H1 (cell line): Measurements from ENCODE around the gene ATM.

Source experiments
- GTF2F1 ChIP-seq: IDR thresholded peaks from 2 replicates; pipeline ENCODE4 v1.6.1; 2012; ENCODE audit warnings: low read depth, low read length, improper control_type of control experiment, borderline replicate concordance
- TF ChIP-seq, protein P1 (sequence below), 3 experiments: IDR thresholded peaks; 1 replicate in 2 of 3; 2 replicates in 1 of 3; pipeline versions ENCODE4 v1.5.1 to v1.6.1; 2011; ENCODE audit warnings: low read length in 3 of 3, mild to moderate bottlenecking in 3 of 3, inconsistent platforms in 2 of 3, low read depth in 1 of 3, moderate library complexity in 1 of 3; ENCODE audit not compliant: insufficient read depth in 1 of 3; ENCODE audit errors: control extremely low read depth in 1 of 3

DNA sequence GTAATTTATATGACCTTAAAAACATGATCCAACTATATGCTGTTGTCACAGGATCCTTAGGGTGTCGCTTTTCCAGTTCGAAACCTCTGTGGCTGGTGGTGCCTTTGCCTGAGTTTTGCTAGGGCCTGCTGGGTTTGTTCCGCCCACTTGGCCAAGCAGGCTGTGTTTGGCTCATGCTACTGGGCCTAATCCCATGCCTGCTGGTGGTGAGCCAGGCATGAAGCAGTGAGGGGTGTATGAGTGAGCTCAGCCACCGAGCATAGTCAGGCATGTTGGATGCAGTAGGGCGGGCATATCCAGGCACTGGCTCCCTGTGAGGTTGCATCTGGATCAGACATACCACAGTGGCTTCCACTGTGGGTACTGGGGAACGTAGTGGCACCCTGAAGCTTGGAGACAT lies 16.7 kb upstream of the ATM start:
- TF ChIP-seq, protein P1, sequence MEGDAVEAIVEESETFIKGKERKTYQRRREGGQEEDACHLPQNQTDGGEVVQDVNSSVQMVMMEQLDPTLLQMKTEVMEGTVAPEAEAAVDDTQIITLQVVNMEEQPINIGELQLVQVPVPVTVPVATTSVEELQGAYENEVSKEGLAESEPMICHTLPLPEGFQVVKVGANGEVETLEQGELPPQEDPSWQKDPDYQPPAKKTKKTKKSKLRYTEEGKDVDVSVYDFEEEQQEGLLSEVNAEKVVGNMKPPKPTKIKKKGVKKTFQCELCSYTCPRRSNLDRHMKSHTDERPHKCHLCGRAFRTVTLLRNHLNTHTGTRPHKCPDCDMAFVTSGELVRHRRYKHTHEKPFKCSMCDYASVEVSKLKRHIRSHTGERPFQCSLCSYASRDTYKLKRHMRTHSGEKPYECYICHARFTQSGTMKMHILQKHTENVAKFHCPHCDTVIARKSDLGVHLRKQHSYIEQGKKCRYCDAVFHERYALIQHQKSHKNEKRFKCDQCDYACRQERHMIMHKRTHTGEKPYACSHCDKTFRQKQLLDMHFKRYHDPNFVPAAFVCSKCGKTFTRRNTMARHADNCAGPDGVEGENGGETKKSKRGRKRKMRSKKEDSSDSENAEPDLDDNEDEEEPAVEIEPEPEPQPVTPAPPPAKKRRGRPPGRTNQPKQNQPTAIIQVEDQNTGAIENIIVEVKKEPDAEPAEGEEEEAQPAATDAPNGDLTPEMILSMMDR (IDR thresholded peaks at IDR 0.05; ENCODE audit: control extremely low read depth in 1 of 3, insufficient read depth in 1 of 3, low read depth in 1 of 3, low read length in 3 of 3), result no peak
- TF ChIP-seq GTF2F1, result no peak
